ENCODE measurements around the gene DNAH17. TPM values are rescaled to one million over a fixed set of nuclear protein-coding genes. Genes with fewer than 3 reads are reported as not detected.

The DNAH17 gene
- total and polyA plus RNA-seq, 2 donors (not counting 3 experiments of a cell fraction or from before 2014, with no cell fraction given) = not detected

GRCh38 chr17:78421534-78422266 lies 155.5 kb downstream of the DNAH17 start:
- dilution Hi-C loops (cut with MboI; ENCODE audit: extremely low pct_ligation_motif_present, low sequenced_read_pairs) (no loop called here), intact Hi-C loops (cut with micrococcal nuclease) (loop anchor here (1.0 kb wide), 3 partner anchors 61 to 170 kb away; partner anchors contain the start of gene SOCS3)
- no peak overlapping the region for H2AFZ ChIP-seq (ENCODE audit: low read depth, low read length)
- DNase-seq (ENCODE audit: low read depth, low spot score) = peak; percentile 77
- H3K79me2 ChIP-seq (ENCODE audit: control insufficient read depth, insufficient read depth, low read length) = peaks cover 5% of the 10 kb centered on the region
- peaks cover 17 to 39% of the 10 kb centered on the region in 2 experiments for H3K36me3 ChIP-seq (ENCODE audit: control insufficient read depth in 2 of 2, extremely low read depth in 1 of 2, insufficient read depth in 2 of 2, low read length in 2 of 2)
- H3K27ac ChIP-seq (ENCODE audit: insufficient read depth, low read depth, low read length) = no peak overlapping the region
- no peak overlapping the region for H3K4me3 ChIP-seq (replicated peaks in 1 of 3; ENCODE audit: insufficient read depth in 1 of 3, low read depth in 1 of 3, low read length in 3 of 3)
- no peak overlapping the region for H3K4me2 ChIP-seq (ENCODE audit: insufficient read depth, low read length)
- peaks cover 9% of the 10 kb centered on the region for H3K4me1 ChIP-seq (ENCODE audit: control insufficient read depth, extremely low read depth, insufficient read depth, low read length)
- no peaks in the 10 kb centered on the region for H4K20me1 ChIP-seq (replicated peaks; ENCODE audit: control insufficient read depth, extremely low read depth, insufficient read depth, low read length)
- H3K27me3 ChIP-seq (ENCODE audit: control insufficient read depth in 2 of 2, insufficient read depth in 2 of 2, low read length in 2 of 2) = no peaks in the 10 kb centered on the region
- ChIA-PET CTCF (interaction anchor here (0.6 to 5.4 kb wide), 43 partner anchors 9 to 337 kb away, joined by 3 to 184 read pairs (median 5); partner anchors contain the start of genes AFMID, PGS1, SOCS3 and TK1), POLR2A (no interaction called here)
- TF ChIP-seq FOS (IDR thresholded peaks at IDR 0.05; ENCODE audit: borderline replicate concordance, insufficient read depth, low read length) (no peak), GATA2 (IDR thresholded peaks at IDR 0.05; ENCODE audit: insufficient read depth, insufficient read length, low read depth, low read length) (no peak), POLR2AphosphoS5 (IDR thresholded peaks at IDR 0.05; ENCODE audit: insufficient read depth, low read depth, low read length) (no peak), JUN (IDR thresholded peaks at IDR 0.05; ENCODE audit: borderline replicate concordance, insufficient read depth, insufficient read length, low read depth) (no peak), MYC (IDR thresholded peaks at IDR 0.05; ENCODE audit: low read depth, low read length) (no peak), CTCF (IDR thresholded peaks at IDR 0.05; ENCODE audit: extremely low read depth in 1 of 2, insufficient read depth in 1 of 2, low read depth in 1 of 2, low read length in 2 of 2) (peak; percentile 97 to 98), POLR2A (IDR thresholded peaks at IDR 0.05; ENCODE audit: low read depth, low read length) (no peak)
- TF ChIP-seq, protein P1, sequence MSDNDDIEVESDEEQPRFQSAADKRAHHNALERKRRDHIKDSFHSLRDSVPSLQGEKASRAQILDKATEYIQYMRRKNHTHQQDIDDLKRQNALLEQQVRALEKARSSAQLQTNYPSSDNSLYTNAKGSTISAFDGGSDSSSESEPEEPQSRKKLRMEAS (IDR thresholded peaks at IDR 0.05; ENCODE audit: insufficient read depth, insufficient read length) = no peak
- H3K9ac ChIP-seq (replicated peaks; ENCODE audit: extremely low read depth, insufficient read depth, low read length) = no peak overlapping the region
- H3K9me3 ChIP-seq (replicated peaks; ENCODE audit: control insufficient read depth, insufficient read depth, low read length) = no peaks in the 10 kb centered on the region
- peak; percentile 89 for FAIRE-seq
- H3K9me1 ChIP-seq (replicated peaks; ENCODE audit: control insufficient read depth, extremely low read depth, insufficient read depth, low read length) = no peaks in the 10 kb centered on the region
- BruUV-seq (replicated peaks) = no TSS peak

Measured in endothelial cell of umbilical vein (primary cell).